Type B pancreatic cell (in vitro differentiated cells): ENCODE measurements around the gene TSC1. TPM values are rescaled to one million over a fixed set of nuclear protein-coding genes. Genes with fewer than 3 reads are reported as not detected.

Source experiments
- DNase-seq: peaks from one replicate; pipeline ENCODE4 v3.0.0; 2021; ENCODE audit warnings: mixed read lengths; ENCODE audit not compliant: unreplicated experiment; ENCODE audit errors: extremely low spot score
- H3K27ac Mint-ChIP-seq: 2 replicates; pipeline ENCODE4 v1.8.0; 2021; ENCODE audit warnings: mild to moderate bottlenecking, mixed read lengths
- H3K27me3 Mint-ChIP-seq: 2 replicates; pipeline ENCODE4 v1.8.0; 2021; ENCODE audit warnings: mixed read lengths
- H3K36me3 Mint-ChIP-seq: 2 replicates; pipeline ENCODE4 v1.8.0; 2021; ENCODE audit warnings: mixed read lengths
- H3K4me1 Mint-ChIP-seq: one replicate; pipeline ENCODE4 v1.8.0; 2021; ENCODE audit warnings: mixed read lengths; ENCODE audit not compliant: unreplicated experiment
- H3K4me3 Mint-ChIP-seq: 2 replicates; pipeline ENCODE4 v1.8.0; 2021; ENCODE audit warnings: mild to moderate bottlenecking, mixed read lengths
- H3K9me3 Mint-ChIP-seq: 2 replicates; pipeline ENCODE4 v1.8.0; 2021; ENCODE audit warnings: mixed read lengths
- CTCF ChIP-seq: fragments of 200-600 bp; sonication (generic); conservative IDR thresholded peaks from 2 replicates; pipeline ENCODE4 v1.5.0; 2021; ENCODE audit warnings: antibody characterized with exemption, mild to moderate bottlenecking
- total RNA-seq: library from RNA; stranded (reverse); gene quantifications from 2 replicates; pipeline ENCODE4 v1.2.1, GENCODE V29; 2021; ENCODE audit warnings: low replicate concordance

Gene TSC1
- total RNA-seq, 1 donor from 2014 or later: 58.9 TPM

DNA sequence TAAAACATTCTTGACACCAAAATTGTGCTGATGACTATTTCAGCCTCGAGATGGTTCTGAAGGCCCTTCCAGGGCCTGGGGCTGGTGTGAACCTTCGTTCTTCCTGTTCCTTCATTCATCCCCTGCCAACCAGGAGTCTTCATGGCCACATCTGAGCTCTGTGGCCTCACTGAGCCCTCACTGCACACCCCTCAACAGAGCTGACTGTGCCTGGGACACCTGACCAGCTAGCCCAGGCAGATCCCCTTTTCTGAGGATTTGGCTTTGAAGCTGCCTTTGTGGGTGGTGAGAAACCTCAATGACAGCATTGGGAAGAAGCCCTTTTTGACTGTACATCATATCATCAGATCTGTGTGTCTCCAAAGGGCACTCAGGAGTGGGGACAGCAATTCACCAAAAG lies 80.1 kb downstream of the TSC1 start:
- H3K9me3 Mint-ChIP-seq: no peaks in the 10 kb centered on the region
- H3K27me3 Mint-ChIP-seq: no peaks in the 10 kb centered on the region
- no peaks in the 10 kb centered on the region for H3K36me3 Mint-ChIP-seq
- H3K4me3 Mint-ChIP-seq: no peak overlapping the region
- TF ChIP-seq CTCF: no peak
- DNase-seq: no peak
- peaks cover 10% of the 10 kb centered on the region for H3K4me1 Mint-ChIP-seq
- peak overlapping the region; percentile 72 for H3K27ac Mint-ChIP-seq

DNA sequence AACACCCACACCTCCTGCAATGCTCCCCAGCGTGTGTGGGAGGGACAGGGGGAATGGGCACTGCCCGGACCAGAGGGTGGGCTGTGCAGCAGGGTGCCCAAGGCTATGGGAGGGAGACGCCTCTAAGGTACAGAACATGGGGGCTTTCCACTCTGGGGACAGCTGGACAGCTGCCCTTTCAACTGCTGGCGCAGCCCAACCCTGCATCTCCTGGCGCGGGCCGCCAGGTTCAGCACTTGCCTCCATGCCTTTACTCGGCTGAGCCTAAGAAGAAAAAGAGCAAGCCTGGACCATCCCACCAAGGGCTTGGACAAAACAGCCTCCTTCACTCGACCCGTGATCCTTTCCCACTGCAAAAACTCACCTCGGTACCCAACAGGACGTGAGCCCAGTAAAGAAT lies 81.3 kb downstream of the TSC1 start:
- no peak overlapping the region for H3K4me3 Mint-ChIP-seq
- DNase-seq: no peak
- no peak overlapping the region for H3K27ac Mint-ChIP-seq
- no peaks in the 10 kb centered on the region for H3K27me3 Mint-ChIP-seq
- no peaks in the 10 kb centered on the region for H3K36me3 Mint-ChIP-seq
- peaks cover 10% of the 10 kb centered on the region for H3K4me1 Mint-ChIP-seq
- no peak for TF ChIP-seq CTCF
- no peaks in the 10 kb centered on the region for H3K9me3 Mint-ChIP-seq

DNA sequence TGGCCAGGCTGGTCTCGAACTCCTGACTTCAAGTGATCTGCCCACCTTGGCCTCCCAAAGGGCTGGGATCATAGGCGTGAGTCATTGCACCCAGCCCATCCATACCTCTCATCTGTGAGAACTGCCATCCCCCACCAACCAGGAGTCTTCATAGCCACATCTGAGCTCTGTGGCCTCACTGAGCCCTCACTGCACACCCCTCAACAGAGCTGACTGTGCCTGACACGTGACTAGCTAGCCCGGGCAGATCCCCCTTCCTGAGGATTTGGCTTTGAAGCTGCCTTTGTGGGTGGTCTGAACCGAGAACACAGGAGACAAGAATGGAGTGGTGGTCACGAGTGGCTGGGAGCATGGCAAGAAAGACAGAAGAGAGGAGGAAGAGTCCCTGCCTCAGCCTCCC lies 81.9 kb downstream of the TSC1 start:
- Mint-ChIP-seq H3K4me1 (peaks cover 10% of the 10 kb centered on the region), H3K4me3 (no peak overlapping the region), H3K27me3 (no peaks in the 10 kb centered on the region), H3K27ac (peak overlapping the region; percentile 34), H3K9me3 (no peaks in the 10 kb centered on the region), H3K36me3 (no peaks in the 10 kb centered on the region)
- no peak for DNase-seq
- TF ChIP-seq CTCF: no peak

DNA sequence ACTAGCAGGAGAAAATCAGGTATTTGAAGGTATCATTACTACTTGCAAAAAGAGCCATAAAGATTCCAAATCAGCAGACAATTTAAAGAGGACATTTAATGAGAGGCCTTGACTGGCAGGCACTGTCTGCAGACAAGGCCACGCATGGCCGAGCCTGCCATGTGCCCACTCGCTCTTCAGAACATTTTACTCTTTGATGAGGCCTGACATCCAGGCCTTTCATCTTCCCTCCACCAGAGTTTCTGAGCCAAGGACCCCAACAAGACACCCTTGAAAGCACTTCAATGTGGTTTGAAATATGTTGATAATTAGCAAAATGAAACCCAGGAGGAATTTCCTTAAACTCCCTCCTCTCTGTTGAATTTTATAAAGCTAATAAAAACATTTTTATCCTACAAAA lies 82.8 kb downstream of the TSC1 start:
- no peak for TF ChIP-seq CTCF
- Mint-ChIP-seq H3K36me3 (no peaks in the 10 kb centered on the region), H3K9me3 (no peaks in the 10 kb centered on the region), H3K4me3 (no peak overlapping the region), H3K27ac (no peak overlapping the region), H3K27me3 (no peaks in the 10 kb centered on the region), H3K4me1 (peaks cover 10% of the 10 kb centered on the region)
- DNase-seq: no peak

GRCh38 chr9:132858751-132859150 lies 85.7 kb downstream of the TSC1 start:
- TF ChIP-seq CTCF: no peak
- Mint-ChIP-seq H3K27me3 (no peaks in the 10 kb centered on the region), H3K4me1 (peaks cover 10% of the 10 kb centered on the region), H3K27ac (no peak overlapping the region), H3K36me3 (no peaks in the 10 kb centered on the region), H3K4me3 (no peak overlapping the region), H3K9me3 (no peaks in the 10 kb centered on the region)
- DNase-seq: no peak
